Stimulated activated CD4-positive, alpha-beta T cell treated with anti-CD3 and anti-CD28 coated beads, Interleukin-1b, Interleukin-23, amount 100 ng/mL, for 24 hours (primary cell): Measurements from ENCODE around the gene KLK1.
A peak's percentile ranks its signal among the peaks of the same experiment; 100 is the strongest.
"Not testable (repeated sequence)": the region's sequence is repeated elsewhere in the genome, so short reads cannot be mapped to it uniquely, and the experiment has no call there.

Source experiments
- DNase-seq, 4 experiments: peaks; one replicate each; pipeline ENCODE4 v3.0.0-alpha.2; 2020; ENCODE audit warnings: low read depth in 4 of 4, low spot score in 1 of 4

Gene KLK1

GRCh38 chr19:50817941-50818858 lies 5.4 kb downstream of the KLK1 start:
- peak in 2 of 4 experiments; percentile 46 to 48 for DNase-seq

GRCh38 chr19:50815439-50815838 lies 8.1 kb downstream of the KLK1 start:
- no peak for DNase-seq

- DNase-seq, result no peak
These were observed 8.7 kb downstream of the KLK1 start for GRCh38 chr19:50814883-50815282.

- no peak for DNase-seq
These were observed 11.1 kb downstream of the KLK1 start for GRCh38 chr19:50812474-50812873.

- DNase-seq, result not testable (repeated sequence)
These were observed 11.9 kb downstream of the KLK1 start for GRCh38 chr19:50811622-50812238.

GRCh38 chr19:50808856-50809255 lies 14.7 kb downstream of the KLK1 start:
- DNase-seq, result no peak

GRCh38 chr19:50804420-50805272 lies 18.9 kb downstream of the KLK1 start:
- peak; percentile 92 to 99 (median 97) for DNase-seq

- peak in 2 of 4 experiments; percentile 36 to 40 for DNase-seq
These were observed 19.8 kb downstream of the KLK1 start for GRCh38 chr19:50803633-50804419.

- DNase-seq, result no peak
These were observed 22.5 kb downstream of the KLK1 start for GRCh38 chr19:50801107-50801506.

GRCh38 chr19:50799547-50799851 lies 24.1 kb downstream of the KLK1 start:
- DNase-seq, result no peak

- no peak for DNase-seq
These were observed 24.7 kb downstream of the KLK1 start for GRCh38 chr19:50798659-50799546.

- no peak for DNase-seq
These were observed 25.6 kb downstream of the KLK1 start for GRCh38 chr19:50797781-50798658.

- DNase-seq, result no peak
These were observed 26.2 kb downstream of the KLK1 start for GRCh38 chr19:50797429-50797780.

- no peak for DNase-seq
These were observed 26.8 kb downstream of the KLK1 start for GRCh38 chr19:50796634-50797428.

- DNase-seq, result peak in 1 of 4 experiments; percentile 25
These were observed 27.4 kb downstream of the KLK1 start for GRCh38 chr19:50796128-50796633.

- no peak for DNase-seq
These were observed 27.9 kb downstream of the KLK1 start for GRCh38 chr19:50795664-50796073.

- DNase-seq, result peak in 2 of 4 experiments; percentile 36 to 46
These were observed 28.5 kb downstream of the KLK1 start for GRCh38 chr19:50794876-50795663.
